ENCODE measurements around the gene HPSE2.

HPSE2 gene

DNA sequence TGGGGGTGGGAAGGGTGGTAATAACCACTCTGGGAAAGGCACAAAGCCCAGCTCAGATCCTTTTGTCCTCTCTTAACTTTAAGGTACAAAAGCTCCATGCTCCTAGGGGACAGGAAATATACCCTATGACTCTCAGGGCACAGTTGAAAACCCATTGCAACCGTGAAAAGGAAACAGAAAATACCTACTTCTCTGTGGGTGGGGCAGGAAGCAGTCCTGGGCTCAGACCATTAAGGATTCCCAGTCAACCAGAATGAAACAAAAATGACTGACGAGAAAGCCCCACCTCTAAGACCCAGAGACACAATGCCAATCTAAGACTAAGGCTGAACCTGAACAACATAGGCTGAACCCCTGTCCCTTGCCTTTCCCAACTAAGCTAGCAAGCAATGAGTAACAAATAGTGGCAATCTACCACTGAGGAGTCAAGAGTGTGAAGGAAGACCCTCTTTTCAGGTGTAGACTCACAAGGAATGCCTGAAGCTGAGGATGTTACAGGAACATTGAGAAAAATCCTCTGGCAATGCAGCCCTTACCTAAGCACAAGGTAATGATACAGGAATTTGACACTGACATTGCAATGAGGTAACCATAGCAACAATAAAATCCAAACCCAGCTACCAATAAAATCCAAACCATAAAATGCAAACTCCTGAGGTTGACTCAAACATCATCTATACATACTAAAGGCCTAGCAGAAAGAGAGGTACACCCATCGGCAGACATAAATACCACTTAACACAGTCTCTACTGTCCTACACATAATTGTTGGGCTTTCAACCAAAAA lies 380.1 kb downstream of the HPSE2 start:
- in situ Hi-C loops (cut with MboI; ENCODE audit: low sequenced_read_pairs), result no loop called here

DNA sequence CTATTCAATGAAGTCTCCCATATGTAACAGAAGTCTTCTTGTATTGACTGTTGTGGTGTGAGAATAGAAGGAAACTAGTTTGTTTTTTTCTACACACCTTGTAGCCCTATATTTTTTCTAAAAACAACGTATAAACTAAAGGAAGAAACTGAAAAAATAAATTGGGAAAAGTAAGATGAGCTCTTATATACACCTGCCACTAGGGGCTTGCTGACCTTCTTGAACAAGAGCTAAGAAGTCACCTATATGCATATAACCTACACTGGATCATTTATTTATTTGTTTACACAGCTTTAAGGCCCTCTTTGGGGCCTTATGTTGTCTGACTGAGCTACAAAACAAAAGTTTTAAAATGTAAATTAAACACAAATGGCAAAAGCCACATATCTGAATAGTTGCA lies 383.0 kb downstream of the HPSE2 start:
- in situ Hi-C loops (cut with MboI; ENCODE audit: low sequenced_read_pairs), result no loop called here

DNA sequence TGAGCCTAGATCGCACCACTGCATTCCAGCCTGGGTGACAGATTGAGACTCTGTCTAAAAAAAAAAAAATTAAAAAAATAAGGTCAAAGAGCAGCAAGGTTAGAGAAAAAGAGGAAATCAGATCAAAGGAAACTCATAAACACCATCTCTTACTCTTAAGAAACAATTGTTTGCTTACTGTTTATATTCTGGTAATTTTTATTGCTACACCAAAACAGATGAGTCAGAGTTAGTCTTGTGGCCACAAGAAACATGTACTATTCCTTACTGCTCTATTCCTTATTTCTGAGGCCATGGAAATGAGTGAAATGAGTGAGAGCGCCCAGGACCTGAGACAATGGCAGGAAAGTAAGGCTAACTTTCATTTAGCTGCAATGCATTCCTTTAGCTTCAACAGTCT lies 387.3 kb downstream of the HPSE2 start:
- in situ Hi-C loops (cut with MboI; ENCODE audit: low sequenced_read_pairs), result no loop called here

DNA sequence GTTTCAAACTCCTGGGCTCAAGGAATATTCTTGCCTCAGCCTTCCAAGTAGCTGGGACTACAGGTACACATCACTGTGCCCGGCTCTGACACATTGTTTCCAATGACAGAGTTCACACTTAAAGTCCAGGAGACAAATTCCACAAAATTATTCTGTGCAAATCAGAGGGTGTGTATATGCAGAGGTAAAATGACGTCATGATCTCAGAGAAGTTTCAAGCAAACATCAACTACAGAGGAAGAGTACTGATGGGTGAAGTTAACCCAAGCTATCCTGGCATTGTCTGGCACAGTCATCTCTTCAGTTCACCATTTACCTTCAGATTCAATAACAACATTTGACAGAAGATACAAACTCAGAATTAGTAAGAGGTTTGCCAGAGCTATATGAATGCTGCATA lies 388.9 kb downstream of the HPSE2 start:
- in situ Hi-C loops (cut with MboI; ENCODE audit: low sequenced_read_pairs), result no loop called here

DNA sequence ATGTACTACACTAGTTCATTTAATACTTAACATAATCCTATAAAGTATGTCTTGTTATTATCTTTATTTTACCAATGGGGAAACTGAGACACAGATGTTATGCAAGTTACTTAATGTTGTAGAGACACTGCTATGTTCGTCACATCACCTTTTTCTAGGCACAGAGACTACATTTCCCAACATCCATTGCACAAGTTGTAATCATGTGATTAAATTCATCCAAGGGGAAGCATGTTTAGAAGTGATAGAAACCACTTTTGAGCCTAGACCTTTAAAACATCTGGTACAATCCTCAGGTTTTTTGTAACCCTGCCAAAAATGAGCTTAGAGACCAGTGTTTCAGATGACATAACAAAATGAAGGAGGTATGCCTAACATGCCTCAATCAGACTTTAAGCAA lies 402.1 kb downstream of the HPSE2 start:
- in situ Hi-C loops (cut with MboI; ENCODE audit: low sequenced_read_pairs), result no loop called here

DNA sequence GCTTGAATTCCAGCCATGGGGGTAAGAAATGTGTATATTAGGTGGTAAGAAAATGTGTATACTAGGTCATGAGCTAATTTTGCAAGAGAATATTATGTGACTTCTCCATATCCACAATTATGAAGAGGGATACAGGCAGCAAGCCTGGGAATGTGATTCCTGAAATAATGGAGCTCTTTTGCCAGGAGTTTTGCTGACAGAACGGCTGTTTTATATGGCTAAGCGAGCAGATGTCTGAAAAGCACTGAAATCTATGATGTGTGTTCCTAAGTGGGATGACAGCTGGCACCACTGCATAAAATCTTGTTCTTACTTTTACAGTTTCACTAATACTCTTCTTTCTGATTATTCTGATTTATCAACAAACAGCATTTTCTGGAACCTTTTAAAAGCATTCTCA lies 402.9 kb downstream of the HPSE2 start:
- in situ Hi-C loops (cut with MboI; ENCODE audit: low sequenced_read_pairs), result no loop called here

DNA sequence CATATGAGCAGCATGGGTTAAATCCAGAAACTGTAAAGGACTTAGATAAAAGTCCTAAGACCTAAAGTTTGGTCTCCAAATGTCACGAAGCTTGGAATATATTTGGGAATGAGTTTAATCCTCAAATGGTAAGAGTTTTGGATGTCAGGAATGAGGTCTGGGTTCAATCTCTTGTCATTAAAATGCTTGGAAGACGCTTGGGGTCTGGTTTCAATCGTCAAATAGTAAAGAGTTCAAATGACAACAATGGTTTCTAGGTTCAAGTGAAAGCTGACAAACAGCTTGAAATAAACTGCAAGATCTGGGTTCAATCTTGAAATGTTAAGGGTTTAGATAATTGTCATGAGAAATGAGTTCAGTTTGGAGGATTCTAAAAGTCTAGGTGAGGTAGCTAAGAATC lies 403.5 kb downstream of the HPSE2 start:
- in situ Hi-C loops (cut with MboI; ENCODE audit: low sequenced_read_pairs), result no loop called here

DNA sequence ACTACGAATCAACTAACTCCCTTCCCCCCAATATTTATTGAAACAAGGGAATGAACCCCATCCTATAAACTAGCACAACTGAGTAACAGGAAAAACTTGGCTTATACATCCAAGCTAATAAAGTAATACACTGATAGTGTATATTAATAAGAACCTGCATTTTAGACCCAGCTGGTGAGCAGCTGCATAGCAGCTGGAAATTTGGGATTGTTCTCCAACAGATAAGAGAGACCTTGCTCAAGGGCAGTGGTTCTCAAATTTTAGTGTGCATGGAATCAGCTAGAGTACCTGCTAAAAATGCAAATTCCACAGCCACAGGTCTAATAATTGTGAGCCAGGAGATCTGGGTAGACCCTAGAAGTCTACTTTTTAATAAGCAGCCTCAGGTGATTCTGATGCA lies 404.3 kb downstream of the HPSE2 start:
- in situ Hi-C loops (cut with MboI; ENCODE audit: low sequenced_read_pairs), result no loop called here

DNA sequence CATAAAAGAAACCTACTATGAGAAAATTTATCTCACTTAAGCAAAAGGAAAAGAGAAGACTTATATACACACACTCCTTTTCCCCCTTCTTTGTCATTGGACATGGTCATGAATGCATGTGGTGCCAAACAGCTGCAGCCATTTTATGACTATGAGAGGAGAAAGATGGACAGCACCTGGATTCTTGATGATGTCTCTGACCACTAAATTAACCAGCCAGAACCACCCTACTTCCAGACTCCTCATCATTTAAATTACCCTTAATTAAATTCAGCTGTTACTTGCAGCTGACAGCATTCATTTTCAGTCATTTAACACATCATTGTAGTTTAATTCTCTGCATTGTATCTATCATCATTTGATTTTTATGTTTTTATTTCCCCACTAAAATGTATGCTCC lies 409.9 kb downstream of the HPSE2 start:
- in situ Hi-C loops (cut with MboI; ENCODE audit: low sequenced_read_pairs), result no loop called here

DNA sequence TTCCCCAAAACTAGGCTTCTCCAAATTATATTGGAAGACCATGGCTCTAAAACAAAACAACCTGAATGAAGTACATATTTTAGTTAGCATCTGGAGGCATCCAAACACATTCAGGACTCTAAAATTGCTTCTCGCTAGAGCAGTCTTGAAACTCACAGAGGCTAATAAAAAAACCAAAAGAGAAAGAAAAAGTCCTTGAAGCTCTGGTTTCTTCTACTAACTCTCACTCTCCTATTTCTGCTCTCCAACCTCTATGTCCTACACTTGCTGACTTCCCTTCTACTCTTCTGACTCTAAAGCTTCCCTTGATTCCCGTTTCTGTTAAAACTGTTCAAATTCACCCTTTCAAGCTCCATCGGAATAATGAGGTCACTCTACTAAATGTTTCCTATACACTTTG lies 418.3 kb downstream of the HPSE2 start:
- in situ Hi-C loops (cut with MboI; ENCODE audit: low sequenced_read_pairs), result no loop called here

DNA sequence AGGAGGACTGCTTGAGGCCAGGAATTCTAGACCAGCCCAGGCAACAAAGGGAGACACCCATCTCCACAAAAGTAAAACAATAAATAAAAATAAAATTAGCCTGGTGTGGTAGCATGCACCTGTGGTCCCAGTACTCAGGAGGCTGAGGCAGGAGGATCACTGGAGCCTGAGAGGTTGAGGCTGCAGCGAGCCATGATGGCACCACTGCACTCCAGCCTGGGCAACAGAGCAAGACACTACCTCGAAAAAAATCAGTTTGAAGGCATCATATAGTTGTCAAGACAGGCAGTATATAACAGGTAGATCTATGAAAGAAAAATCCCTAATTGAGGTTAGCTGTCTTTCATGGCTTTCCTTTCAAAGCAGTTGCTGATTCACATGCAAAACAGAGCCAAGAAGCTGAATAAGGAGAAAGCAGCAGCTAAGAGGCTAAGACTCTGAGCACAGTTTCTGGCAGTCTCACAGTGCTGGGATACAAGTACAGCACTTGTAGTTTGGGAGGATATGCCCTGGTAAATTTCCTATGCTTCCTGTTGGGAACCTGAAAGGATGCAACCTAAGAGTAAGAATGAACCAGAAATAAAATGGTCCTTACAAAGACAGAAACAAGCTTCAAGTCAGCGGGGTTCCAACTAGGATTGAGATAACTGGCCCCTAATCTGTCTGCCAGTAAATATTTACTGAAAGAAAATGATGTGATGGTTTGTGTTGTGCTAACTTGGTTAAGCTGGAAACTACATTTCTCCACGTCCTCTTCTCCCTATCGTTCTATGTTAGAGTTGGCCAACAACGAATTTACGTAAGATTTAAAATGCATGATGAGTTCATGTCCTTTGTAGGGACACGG lies 420.4 kb downstream of the HPSE2 start:
- in situ Hi-C loops (cut with MboI; ENCODE audit: low sequenced_read_pairs), result no loop called here

DNA sequence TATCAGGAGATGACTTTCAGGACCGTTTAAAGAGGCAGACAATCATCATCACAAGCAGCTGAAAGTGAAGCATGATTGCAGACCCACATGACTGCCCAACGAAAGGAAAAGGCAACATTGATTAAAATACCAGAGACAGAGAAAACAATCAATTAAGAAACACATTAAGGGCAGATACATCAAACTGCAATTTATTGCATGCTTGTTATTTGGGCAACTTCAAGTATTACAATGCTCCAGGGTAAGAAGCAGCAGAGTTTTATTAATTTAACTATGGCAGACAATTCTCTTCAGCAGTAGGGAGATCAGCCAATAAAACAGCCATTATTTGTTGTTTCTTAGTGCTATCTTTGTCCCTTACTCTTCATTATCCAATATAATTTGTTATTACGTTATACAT lies 421.2 kb downstream of the HPSE2 start:
- in situ Hi-C loops (cut with MboI; ENCODE audit: low sequenced_read_pairs), result no loop called here

DNA sequence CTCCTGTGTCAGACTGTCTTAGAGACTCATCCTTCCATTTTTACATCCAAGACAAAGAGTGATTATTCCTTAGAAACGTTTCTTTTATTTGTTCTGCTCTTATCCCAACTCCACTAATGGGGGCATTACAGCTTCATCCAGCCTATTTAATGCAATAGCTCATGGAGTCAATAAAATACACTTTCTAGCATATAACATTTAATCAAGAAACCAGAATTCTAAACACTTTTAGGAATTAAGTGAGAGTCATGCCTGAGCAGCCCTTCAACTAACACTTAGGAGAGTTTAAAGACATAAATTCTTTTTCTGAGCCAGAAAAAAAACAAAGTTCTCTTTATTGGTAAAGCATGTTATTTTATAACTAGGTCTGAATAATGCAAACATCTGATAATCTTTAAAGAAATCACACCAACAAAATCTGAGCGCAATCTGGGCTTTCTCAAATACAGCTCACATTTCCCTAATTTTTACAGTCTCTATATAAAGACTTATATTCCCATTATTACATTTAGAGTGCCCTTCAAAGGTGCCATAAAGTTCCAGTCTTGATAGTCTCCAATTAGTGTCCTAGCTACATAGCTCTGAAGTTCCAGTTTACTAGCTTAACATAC lies 427.3 kb downstream of the HPSE2 start:
- in situ Hi-C loops (cut with MboI; ENCODE audit: low sequenced_read_pairs), result no loop called here

DNA sequence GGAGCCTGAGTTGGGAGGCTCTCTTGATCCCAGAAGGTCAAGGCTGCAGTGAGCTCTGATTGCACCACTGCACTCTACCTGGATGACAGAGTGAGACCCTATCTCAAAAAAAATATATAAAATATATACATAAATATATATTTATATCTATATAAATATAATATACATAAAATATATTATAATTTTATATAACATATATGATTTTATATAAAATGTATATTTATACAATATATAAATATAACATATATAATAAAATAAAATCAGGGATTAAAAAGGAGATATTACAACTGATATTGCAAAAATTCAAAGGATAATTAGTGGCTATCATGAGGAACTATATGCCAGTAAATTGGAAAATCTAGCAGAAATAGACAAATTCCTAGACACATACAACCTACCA lies 435.4 kb downstream of the HPSE2 start:
- in situ Hi-C loops (cut with MboI; ENCODE audit: low sequenced_read_pairs), result no loop called here

DNA sequence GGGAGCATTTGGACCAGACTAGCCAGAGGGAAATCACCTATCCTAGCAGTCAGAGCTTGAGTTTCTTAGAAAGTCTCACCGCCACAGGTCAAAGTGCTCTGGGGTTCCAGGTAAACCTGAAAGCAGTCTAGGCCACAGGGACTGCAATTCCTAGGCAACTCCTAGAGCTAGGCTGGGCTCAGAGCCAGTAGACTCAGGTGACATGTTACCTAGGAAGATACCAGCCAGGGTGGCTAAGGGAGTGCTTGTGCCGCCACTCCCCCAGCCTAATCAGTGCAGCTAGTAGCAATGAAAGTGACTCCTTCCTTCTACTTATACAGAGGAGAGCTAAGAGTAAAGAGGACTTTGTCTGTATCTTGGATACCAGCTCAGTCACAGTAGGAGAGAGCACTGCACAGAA lies 440.2 kb downstream of the HPSE2 start:
- in situ Hi-C loops (cut with MboI; ENCODE audit: low sequenced_read_pairs), result no loop called here

DNA sequence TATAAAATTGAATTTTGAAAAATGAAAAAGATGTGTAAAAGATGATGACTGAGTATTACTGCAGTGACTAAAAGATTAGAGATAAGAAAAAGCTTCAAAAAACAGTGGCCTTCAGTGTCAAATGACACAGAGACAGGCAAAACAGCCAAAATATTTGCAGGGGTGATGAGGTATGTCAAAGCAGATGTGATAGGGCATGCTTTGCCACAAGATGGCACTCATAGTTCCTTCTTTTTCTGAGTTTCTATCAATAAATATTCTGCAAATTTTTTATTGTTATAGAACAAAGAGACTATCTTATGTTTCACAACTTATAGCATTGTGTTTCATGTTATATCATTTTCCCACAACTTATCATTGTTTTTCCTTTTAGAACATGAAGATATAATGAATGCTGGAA lies 444.8 kb downstream of the HPSE2 start:
- in situ Hi-C loops (cut with MboI; ENCODE audit: low sequenced_read_pairs), result no loop called here

DNA sequence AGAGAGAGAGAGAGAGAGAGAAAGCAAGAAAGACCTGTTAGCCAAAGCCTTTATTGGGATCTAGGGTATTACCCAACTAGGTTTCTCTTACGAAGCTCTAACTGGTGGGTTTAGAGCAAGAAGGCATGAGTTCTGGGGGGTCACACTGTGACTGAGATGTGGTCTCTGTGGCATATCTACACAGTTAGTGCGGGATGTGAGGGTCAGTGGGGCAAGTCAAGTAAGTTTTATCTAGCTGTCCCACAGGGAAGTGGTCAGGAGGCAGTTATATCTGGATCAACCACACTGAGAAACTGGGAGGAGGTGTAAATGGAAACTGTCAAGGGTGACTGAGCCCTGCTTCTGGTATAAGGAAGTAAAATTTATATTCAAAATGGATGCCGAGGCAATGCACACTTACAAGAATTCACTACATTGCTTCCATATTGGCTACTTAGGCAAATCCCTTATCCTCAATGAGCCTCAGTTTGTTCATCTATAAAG lies 457.3 kb downstream of the HPSE2 start:
- in situ Hi-C loops (cut with MboI; ENCODE audit: low sequenced_read_pairs), result no loop called here

DNA sequence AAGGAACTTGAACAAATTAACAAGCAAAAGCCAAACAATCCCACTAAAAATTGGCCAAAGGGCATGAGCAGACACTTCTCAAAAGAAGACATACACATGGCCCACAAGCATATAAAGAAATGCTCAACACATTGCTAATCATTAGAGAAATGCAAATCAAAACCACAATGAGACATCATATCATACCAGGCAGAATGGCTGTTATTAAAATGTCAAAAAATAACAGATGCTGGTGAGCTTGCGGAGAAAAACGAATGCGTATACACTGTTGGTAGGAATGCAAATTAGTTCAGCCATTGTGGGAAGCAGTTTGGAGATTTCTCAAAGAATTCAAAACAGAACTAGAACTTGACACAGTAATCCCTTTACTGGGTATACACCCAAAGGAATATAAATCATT lies 477.2 kb downstream of the HPSE2 start:
- in situ Hi-C loops (cut with MboI; ENCODE audit: low sequenced_read_pairs), result no loop called here

DNA sequence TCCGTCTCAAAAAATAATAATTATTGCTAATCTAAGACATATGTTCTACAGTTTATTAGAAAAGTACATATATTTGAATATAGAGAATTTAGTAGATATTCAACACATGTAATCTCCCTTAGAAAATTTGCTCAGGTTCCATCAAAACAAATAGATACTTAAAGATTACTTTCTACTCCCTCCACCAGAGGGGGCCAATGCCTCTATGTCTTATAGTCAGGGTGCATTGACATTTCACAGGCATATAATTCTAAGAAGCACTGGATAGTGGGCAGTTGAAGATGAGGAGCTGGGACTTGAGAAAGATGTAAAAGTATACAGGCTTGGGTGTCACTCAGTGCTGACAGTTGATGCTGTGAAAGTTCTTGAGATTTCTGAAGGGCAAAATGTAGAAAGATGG lies 487.4 kb downstream of the HPSE2 start:
- in situ Hi-C loops (cut with MboI; ENCODE audit: low sequenced_read_pairs), result no loop called here

DNA sequence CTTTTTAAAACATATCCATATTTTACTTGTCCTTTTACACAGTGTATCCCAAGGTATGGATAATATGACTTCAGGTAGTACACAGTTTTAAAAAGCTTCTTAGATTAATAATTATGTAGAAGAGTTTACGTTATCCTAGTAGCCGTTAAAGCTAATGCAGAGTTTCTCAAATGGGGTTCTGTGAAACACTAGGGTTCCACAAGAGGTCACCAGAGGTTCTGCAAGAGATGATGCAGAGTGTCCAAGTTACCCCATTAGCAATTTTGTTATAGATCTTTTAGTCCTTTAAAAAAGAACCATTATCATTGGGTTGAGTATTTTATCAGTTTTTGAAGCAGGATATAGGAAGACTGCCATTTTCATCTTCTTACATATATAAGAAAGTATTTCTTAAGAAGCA lies 490.0 kb downstream of the HPSE2 start:
- in situ Hi-C loops (cut with MboI; ENCODE audit: low sequenced_read_pairs), result no loop called here

DNA sequence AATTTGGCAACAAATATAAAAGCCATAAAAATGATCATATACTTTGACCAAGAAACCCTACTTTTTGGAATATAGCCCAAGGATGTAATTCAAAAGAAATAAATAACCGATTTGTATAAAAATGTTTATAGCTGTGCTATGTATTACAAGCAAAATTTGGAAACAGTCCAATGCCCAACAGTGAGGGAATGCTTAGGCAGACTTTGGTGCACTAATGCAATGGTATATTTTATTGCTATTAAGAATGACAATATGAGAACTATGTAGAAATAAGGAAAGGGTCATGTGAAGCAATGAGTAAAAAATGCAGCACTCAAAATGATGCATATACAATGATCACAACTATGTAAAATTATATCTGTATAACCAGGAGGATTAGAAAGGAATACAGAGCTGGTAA lies 515.1 kb downstream of the HPSE2 start:
- in situ Hi-C loops (cut with MboI; ENCODE audit: low sequenced_read_pairs), result no loop called here

DNA sequence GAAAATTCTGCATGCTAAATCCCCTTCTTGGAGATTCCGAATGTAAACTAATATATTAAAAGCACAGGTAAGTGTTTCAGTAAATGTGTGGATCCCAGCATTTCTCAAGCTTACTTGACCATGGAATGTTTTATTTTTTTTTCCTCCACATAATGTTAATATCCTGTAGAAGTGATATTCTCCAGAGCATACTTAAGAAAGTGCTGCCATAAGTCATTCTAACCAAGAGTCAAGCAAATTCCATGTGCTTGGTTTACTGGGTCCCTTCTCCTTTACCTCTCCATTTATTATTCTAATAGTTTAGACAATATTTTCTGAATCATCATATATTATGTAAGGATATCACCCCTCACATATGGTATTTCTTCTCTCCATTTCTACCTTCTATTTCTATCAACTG lies 522.1 kb downstream of the HPSE2 start:
- in situ Hi-C loops (cut with MboI; ENCODE audit: low sequenced_read_pairs), result no loop called here

Data from HL-60/S4 (cell line).